A549 (cell line): ENCODE data around the gene TMBIM1. TPM values are rescaled to one million over a fixed set of nuclear protein-coding genes. Genes with fewer than 3 reads are reported as not detected.

Experiments used
- ATAC-seq, 2 experiments: fragments of 200-7000 bp in 1 of 2; fragments of >200 bp in 1 of 2; cut with Nextera tagmentation in 1 of 2; cut with Tn5 transposase in 1 of 2; 3 replicates each; pipeline versions ENCODE4 v1.8.0 to v1.9.1; 2018 to 2020; ENCODE audit warnings: mild to moderate bottlenecking in 1 of 2, moderate library complexity in 1 of 2
- CTCF ChIA-PET: fragments of 300-600 bp; sonication (Branson Sonifier 250); formaldehyde crosslinking; extraction: SDS; loops from one replicate; lab custom pipeline; 2021; ENCODE audit warnings: antibody characterized with exemption, inconsistent platforms; lab: Yijun Ruan, JAX
- POLR2A ChIA-PET: fragments of 350-600 bp; formaldehyde crosslinking; extraction: SDS; loops from one replicate; lab custom pipeline; 2021; ENCODE audit warnings: antibody characterized with exemption, inconsistent platforms; lab: Yijun Ruan, JAX
- DNase-seq, 2 experiments: peaks; one replicate each; pipeline versions ENCODE4 v3.0.0 to v3.0.0-alpha.2; 2011 to 2016; ENCODE audit warnings: low read depth in 1 of 2, low spot score in 1 of 2
- FAIRE-seq: peaks from 2 replicates; lab custom pipeline; 2011; peaks lifted over from hg19 to GRCh38; lab: Jason Lieb, UNC
- H3K27ac ChIP-seq, 2 experiments: fragments of >200 bp; sonication (Bioruptor Twin); formaldehyde crosslinking; 3 replicates each; pipeline ENCODE4 v1.5.1; 2016 to 2017
- H3K4me1 ChIP-seq: fragments of >200 bp; sonication (Bioruptor Twin); formaldehyde crosslinking; 3 replicates; pipeline ENCODE4 v1.6.1; 2016
- H3K4me2 ChIP-seq: fragments of >200 bp; sonication (Bioruptor Twin); formaldehyde crosslinking; 3 replicates; pipeline ENCODE4 v1.6.1; 2016
- H3K4me3 ChIP-seq: fragments of >200 bp; sonication (Bioruptor Twin); formaldehyde crosslinking; 3 replicates; pipeline ENCODE4 v1.5.1; 2016
- H3K9me3 ChIP-seq: fragments of >200 bp; sonication (Bioruptor Twin); formaldehyde crosslinking; 3 replicates; pipeline ENCODE4 v1.6.1; 2016
- BHLHE40 ChIP-seq: IDR thresholded peaks from 2 replicates; pipeline ENCODE4 v1.6.1; 2012; ENCODE audit warnings: low read depth, low read length, inconsistent platforms
- CBX8 ChIP-seq: fragments of 200-600 bp; sonication (generic); IDR thresholded peaks from 2 replicates; pipeline ENCODE4 v1.6.1; 2016
- CHD4 ChIP-seq: fragments of 200-600 bp; sonication (generic); IDR thresholded peaks from 2 replicates; pipeline ENCODE4 v1.6.1; 2016; ENCODE audit warnings: antibody characterized with exemption, mild to moderate bottlenecking, borderline replicate concordance
- EP300 ChIP-seq, 2 experiments: fragments of >200 bp; sonication (Bioruptor Twin); formaldehyde crosslinking; IDR thresholded peaks; 2 replicates in 1 of 2; 3 replicates in 1 of 2; pipeline ENCODE4 v1.6.1; 2016 to 2017
- FOSB ChIP-seq: fragments of 250-450 bp; sonication (Bioruptor Pico); IDR thresholded peaks from 2 replicates; pipeline ENCODE4 v1.5.0; 2020; ENCODE audit warnings: mild to moderate bottlenecking, moderate library complexity
- JUN ChIP-seq, 2 experiments: fragments of >200 bp; sonication (Bioruptor Twin); formaldehyde crosslinking; IDR thresholded peaks; 2 replicates in 1 of 2; 3 replicates in 1 of 2; pipeline ENCODE4 v1.6.1; 2016 to 2017
- KDM5A ChIP-seq: fragments of 200-600 bp; sonication (generic); IDR thresholded peaks from 2 replicates; pipeline ENCODE4 v1.6.1; 2016; ENCODE audit warnings: antibody characterized with exemption, mild to moderate bottlenecking
- PHF8 ChIP-seq: fragments of 200-600 bp; sonication (generic); IDR thresholded peaks from 2 replicates; pipeline ENCODE4 v1.6.1; 2016; ENCODE audit warnings: low read depth, mild to moderate bottlenecking, antibody characterized with exemption, moderate library complexity, borderline replicate concordance
- RAD21 ChIP-seq, 2 experiments: fragments of >200 bp in 1 of 2; sonication (Bioruptor Twin) in 1 of 2; formaldehyde crosslinking in 1 of 2; IDR thresholded peaks in 1 of 2; conservative IDR thresholded peaks in 1 of 2; 2 replicates in 1 of 2; 3 replicates in 1 of 2; pipeline ENCODE4 v1.6.1; 2012 to 2018; ENCODE audit warnings: inconsistent platforms in 1 of 2
- RARB ChIP-seq: fragments of 250-450 bp; sonication (Bioruptor Pico); IDR thresholded peaks from 2 replicates; pipeline ENCODE4 v1.8.0; 2021; ENCODE audit warnings: mild to moderate bottlenecking, moderate library complexity
- RFX5 ChIP-seq: fragments of 450-650 bp; IDR thresholded peaks from 2 replicates; pipeline ENCODE4 v1.7.1; 2014; ENCODE audit warnings: antibody characterized with exemption, mild to moderate bottlenecking, moderate library complexity
- RNF2 ChIP-seq: fragments of 200-600 bp; sonication (generic); IDR thresholded peaks from 2 replicates; pipeline ENCODE4 v1.6.1; 2016; ENCODE audit warnings: low read depth, mild to moderate bottlenecking, antibody characterized with exemption, moderate library complexity, borderline replicate concordance
- TFCP2L1 ChIP-seq: fragments of 250-450 bp; sonication (Bioruptor Pico); IDR thresholded peaks from 2 replicates; pipeline ENCODE4 v1.5.0; 2021; ENCODE audit warnings: mild to moderate bottlenecking
- TP53 ChIP-seq: fragments of 250-450 bp; sonication (Bioruptor Pico); IDR thresholded peaks from 2 replicates; pipeline ENCODE4 v1.5.0; 2021; ENCODE audit warnings: mild to moderate bottlenecking, moderate library complexity
- WGBS: methylation state at CpG from one replicate; pipeline ENCODE4 v1.1.6; 2017; ENCODE audit errors: missing lambda C conversion rate; 5-methylcytosine and 5-hydroxymethylcytosine counted together
- polyA plus RNA-seq, 4 experiments: library from polyadenylated mRNA; depleted of rRNA in 3 of 4; stranded (reverse); fragments of >200 nt; fragmentation: RNase III in 1 of 4; extraction: RNeasy Plus Mini Kit Qiagen cat#74134 plus additional on column Dnase treatment in 1 of 4; gene quantifications; 2 replicates in 3 of 4; 3 replicates in 1 of 4; pipeline ENCODE4 v1.2.3, GENCODE V29; 2011 to 2017
- TF ChIP-seq, protein P1 (sequence below): fragments of 150-350 bp; IDR thresholded peaks from 2 replicates; pipeline ENCODE4 v1.6.1; 2014; ENCODE audit warnings: low read depth, mild to moderate bottlenecking, low read length
- TF ChIP-seq, protein P2 (sequence below): fragments of 250-450 bp; sonication (Bioruptor Pico); IDR thresholded peaks from 2 replicates; pipeline ENCODE4 v1.5.0; 2021; ENCODE audit warnings: mild to moderate bottlenecking, moderate library complexity, borderline replicate concordance

Gene TMBIM1
- polyA plus RNA-seq, 2 of the 4 experiments (the other 2 are of a cell fraction): 61.4 to 70.4 TPM

DNA sequence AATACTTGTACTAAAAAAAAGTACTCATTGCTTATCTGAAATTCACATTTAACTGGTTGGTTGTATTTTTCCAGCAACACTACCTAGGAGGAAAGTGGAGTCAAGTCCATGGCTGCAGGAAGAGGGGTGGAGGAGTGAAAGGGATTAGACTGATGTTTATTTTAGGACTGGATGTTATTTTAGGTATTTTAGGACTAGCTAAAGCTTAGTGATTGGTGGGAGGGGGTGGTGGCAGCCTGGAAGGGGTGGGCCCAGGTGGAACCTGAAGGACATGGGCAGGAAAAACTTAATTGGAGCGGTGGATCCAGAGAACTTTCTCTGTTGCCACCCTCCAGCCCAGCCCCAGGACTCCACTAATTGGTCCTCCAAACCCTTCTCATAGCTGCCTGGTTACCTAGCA, 3.9 kb upstream of the TMBIM1 start:
- Histone ChIP-seq H3K27ac (no peak overlapping the region), H3K4me2 (no peak overlapping the region), H3K9me3 (no peaks in the 10 kb centered on the region), H3K4me3 (no peak overlapping the region), H3K4me1 (peaks cover 14% of the 10 kb centered on the region)
- 89% methylated on average over 1 of the region's 1 CpG for WGBS
- TF ChIP-seq RAD21 (conservative IDR thresholded peaks at IDR 0.05 in 1 of 2, IDR thresholded peaks at IDR 0.05 in 1 of 2) (no peak), RFX5 (no peak), PHF8 (no peak)
- FAIRE-seq (no peak), ATAC-seq (no peak), DNase-seq (no peak)
- ChIA-PET CTCF (interaction anchor here (0.7 to 3.5 kb wide), 6 partner anchors 9 to 170 kb away, joined by 3 to 19 read pairs (median 4); partner anchors contain the start of gene CATIP), POLR2A (no interaction called here)

DNA sequence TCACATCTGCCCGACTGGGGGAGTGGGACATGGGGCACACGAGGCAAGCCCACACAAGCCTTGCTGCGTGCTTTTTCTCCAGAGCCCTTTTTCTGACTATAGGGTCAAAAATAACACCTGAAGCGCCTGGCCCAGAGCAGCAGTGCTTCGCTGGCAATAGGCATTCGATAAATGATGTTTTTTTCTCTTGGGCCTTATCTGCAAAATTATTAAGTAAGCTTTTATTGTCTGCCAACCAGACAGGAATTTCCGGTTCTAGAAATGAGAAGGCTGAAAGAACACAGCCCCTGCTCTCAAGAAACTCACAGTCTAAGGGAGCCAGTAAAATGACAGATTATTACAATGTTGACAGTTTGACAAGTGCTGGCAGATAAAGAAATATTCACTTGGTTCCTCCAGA, 2.7 kb upstream of the TMBIM1 start:
- 84% methylated on average over 7 of the region's 7 CpGs for WGBS
- H3K4me1 ChIP-seq: peaks cover 26% of the 10 kb centered on the region
- no peak for FAIRE-seq

DNA sequence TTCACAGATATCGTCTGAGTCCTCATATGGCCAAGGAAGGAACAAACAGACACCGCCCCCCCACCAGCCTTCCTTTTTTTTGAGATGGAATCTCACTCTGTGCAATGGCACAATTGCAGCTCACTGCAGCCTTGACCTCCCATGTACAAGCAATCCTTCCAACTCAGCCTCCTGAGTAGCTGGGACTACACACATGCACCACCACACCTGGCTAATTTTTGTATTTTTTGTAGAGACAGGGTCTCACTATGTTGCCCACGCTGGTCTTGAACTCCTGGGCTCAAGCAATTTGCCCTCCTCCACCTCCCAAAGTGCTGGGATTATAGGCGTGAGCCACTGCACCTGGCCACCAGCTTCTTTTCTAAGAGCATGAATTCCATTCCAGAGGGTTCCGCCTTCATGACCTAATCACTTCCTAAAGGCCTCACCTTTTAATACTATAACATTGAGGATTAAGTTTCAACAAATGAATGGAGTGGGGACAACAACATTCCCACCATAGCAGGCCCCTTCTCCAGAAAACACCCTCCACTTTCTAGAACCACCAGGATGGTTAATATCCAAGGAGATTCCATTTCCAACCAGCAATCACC, 2.2 kb upstream of the TMBIM1 start:
- H3K27ac ChIP-seq: no peak overlapping the region
- DNase-seq: no peak
- ChIA-PET POLR2A (no interaction called here), CTCF (interaction anchor here (1.2 to 3.5 kb wide), 5 partner anchors 10 to 102 kb away, joined by 3 to 19 read pairs (median 4); partner anchors contain the start of gene CATIP)
- TF ChIP-seq FOSB (CRISPR knock-in tag) (no peak), JUN (IDR thresholded peaks at IDR 0.05) (no peak), CHD4 (no peak), RNF2 (no peak), RFX5 (no peak), TP53 (CRISPR knock-in tag) (no peak), CBX8 (no peak)
- TF ChIP-seq, protein P1, sequence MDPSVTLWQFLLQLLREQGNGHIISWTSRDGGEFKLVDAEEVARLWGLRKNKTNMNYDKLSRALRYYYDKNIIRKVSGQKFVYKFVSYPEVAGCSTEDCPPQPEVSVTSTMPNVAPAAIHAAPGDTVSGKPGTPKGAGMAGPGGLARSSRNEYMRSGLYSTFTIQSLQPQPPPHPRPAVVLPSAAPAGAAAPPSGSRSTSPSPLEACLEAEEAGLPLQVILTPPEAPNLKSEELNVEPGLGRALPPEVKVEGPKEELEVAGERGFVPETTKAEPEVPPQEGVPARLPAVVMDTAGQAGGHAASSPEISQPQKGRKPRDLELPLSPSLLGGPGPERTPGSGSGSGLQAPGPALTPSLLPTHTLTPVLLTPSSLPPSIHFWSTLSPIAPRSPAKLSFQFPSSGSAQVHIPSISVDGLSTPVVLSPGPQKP: no peak
- H3K4me2 ChIP-seq: no peak overlapping the region
- H3K4me1 ChIP-seq: peaks cover 31% of the 10 kb centered on the region
- FAIRE-seq: no peak
- no peaks in the 10 kb centered on the region for H3K9me3 ChIP-seq
- WGBS: 87% methylated on average over 5 of the region's 5 CpGs
- no peak overlapping the region for H3K4me3 ChIP-seq
- no peak for ATAC-seq

More for the DNA sequence above, 2.7 kb upstream of the TMBIM1 start:
- no peak overlapping the region for H3K4me2 ChIP-seq
- no peak for DNase-seq
- no peak for ATAC-seq
- H3K27ac ChIP-seq: no peak overlapping the region
- CTCF ChIA-PET: interaction anchor here (0.8 to 3.5 kb wide), 7 partner anchors 8 to 762 kb away, joined by 3 to 19 read pairs (median 4); partner anchors contain the start of gene CATIP
- no peaks in the 10 kb centered on the region for H3K9me3 ChIP-seq
- no peak for TF ChIP-seq EP300 (IDR thresholded peaks at IDR 0.05)
- TF ChIP-seq, protein P2, sequence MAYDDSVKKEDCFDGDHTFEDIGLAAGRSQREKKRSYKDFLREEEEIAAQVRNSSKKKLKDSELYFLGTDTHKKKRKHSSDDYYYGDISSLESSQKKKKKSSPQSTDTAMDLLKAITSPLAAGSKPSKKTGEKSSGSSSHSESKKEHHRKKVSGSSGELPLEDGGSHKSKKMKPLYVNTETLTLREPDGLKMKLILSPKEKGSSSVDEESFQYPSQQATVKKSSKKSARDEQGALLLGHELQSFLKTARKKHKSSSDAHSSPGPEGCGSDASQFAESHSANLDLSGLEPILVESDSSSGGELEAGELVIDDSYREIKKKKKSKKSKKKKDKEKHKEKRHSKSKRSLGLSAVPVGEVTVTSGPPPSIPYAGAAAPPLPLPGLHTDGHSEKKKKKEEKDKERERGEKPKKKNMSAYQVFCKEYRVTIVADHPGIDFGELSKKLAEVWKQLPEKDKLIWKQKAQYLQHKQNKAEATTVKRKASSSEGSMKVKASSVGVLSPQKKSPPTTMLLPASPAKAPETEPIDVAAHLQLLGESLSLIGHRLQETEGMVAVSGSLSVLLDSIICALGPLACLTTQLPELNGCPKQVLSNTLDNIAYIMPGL: no peak
- TF ChIP-seq RARB (CRISPR knock-in tag): no peak
- no peak for TF ChIP-seq PHF8
- no peak for TF ChIP-seq TFCP2L1 (CRISPR knock-in tag)
- TF ChIP-seq KDM5A: no peak
- TF ChIP-seq BHLHE40: no peak
- no peak for TF ChIP-seq JUN (IDR thresholded peaks at IDR 0.05)
- POLR2A ChIA-PET: no interaction called here
- H3K4me3 ChIP-seq: no peak overlapping the region
